A549 (cell line): ENCODE measurements around the gene TSHZ2.
"Not testable (repeated sequence)": the region's sequence is repeated elsewhere in the genome, so short reads cannot be mapped to it uniquely, and the experiment has no call there.

Experiments used
- CHD2 ChIP-seq: fragments of 150-350 bp; IDR thresholded peaks from 2 replicates; pipeline ENCODE4 v1.6.1; 2014; ENCODE audit warnings: low read length; ENCODE audit not compliant: partially characterized antibody
- CTCF ChIP-seq: fragments of >200 bp; sonication (Bioruptor Twin); formaldehyde crosslinking; IDR thresholded peaks from 3 replicates; pipeline ENCODE4 v1.5.1; 2016
- EHF ChIP-seq: fragments of 250-450 bp; sonication (Bioruptor Pico); IDR thresholded peaks from 2 replicates; pipeline ENCODE4 v1.5.0; 2020; ENCODE audit warnings: mild to moderate bottlenecking
- MAFK ChIP-seq: fragments of 450-650 bp; IDR thresholded peaks from 2 replicates; pipeline ENCODE4 v1.6.1; 2014; ENCODE audit not compliant: partially characterized antibody
- PBX3 ChIP-seq: IDR thresholded peaks from 2 replicates; pipeline ENCODE4 v1.6.1; 2012
- PHF8 ChIP-seq: fragments of 200-600 bp; sonication (generic); IDR thresholded peaks from 2 replicates; pipeline ENCODE4 v1.6.1; 2016; ENCODE audit warnings: low read depth, mild to moderate bottlenecking, antibody characterized with exemption, moderate library complexity, borderline replicate concordance
- POLR2A ChIP-seq: IDR thresholded peaks from 2 replicates; pipeline ENCODE4 v1.6.1; 2012; ENCODE audit warnings: mild to moderate bottlenecking, low read length
- RCOR1 ChIP-seq: fragments of 150-350 bp; IDR thresholded peaks from 2 replicates; pipeline ENCODE4 v1.6.1; 2014; ENCODE audit warnings: antibody characterized with exemption, low read length, low read depth

GRCh38 chr20:53472859-53473258 lies 500.7 kb downstream of the TSHZ2 start:
- not testable (repeated sequence) for TF ChIP-seq PBX3, RCOR1, MAFK, CHD2, CTCF, POLR2A, PHF8, EHF
